ENCODE measurements around the gene MECR.
"Not testable (repeated sequence)": the region's sequence is repeated elsewhere in the genome, so short reads cannot be mapped to it uniquely, and the experiment has no call there.

Gene MECR

DNA sequence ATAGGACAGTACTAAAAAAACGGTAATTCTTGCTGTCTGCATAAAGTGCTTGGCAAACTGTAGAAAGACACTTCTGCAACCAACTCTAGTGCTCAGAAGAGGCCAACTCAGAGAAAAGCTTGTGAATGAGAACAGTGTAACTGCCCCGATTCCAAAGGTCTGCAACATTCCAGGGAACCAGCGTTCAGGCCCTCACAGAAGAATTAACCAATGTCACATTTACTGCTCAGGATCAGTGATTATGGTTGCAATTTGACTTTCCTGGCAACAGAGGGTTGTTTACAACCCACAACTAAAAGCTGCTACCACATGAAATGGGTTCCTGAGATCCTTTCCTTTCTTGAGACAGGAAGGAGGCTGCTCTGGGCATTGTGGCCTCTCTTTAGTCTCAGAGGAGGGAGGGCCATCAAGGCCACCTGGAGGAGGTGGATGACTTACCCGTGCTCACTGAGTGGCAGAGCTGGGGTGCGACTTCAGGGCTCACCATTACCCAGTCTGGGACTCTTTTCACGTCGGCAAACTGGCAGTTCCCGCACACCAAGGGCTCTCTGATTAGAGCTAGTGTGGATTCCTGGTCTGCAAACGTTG, 64.3 kb downstream of the MECR start:
- no peak for DNase-seq

- no peak for DNase-seq
These were observed 66.1 kb downstream of the MECR start for GRCh38 chr1:29164588-29164987.

DNA sequence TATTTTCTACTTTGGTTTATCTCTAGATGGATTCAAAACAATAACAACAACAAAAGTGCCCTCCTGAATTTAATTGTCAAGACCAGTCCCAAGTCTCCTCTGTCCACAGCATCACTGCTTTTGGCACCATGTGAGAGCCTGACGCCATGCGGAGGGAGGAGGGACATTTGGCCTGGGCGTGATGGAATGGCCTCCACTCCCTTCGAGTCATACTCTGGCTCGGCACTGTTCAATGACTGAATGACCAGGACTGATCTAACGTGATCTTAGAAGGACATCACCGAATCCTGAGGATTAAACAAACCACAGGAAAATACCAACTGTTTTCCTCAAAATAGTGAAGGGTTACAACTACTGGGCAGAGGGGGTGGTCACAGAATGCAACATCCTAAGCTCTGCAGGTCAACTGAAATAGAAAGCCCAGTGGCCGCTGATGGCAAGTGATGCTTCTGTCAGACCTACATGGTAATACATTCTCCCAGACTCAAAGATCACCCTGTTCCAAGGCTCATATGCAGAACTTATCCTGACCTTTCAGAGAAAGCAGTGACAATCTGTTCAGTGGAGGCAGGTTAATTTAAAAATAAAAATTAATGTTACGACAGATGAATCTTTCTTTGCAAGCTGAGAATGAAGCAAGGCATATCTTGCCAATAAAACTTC, 68.1 kb downstream of the MECR start:
- DNase-seq, result no peak

DNA sequence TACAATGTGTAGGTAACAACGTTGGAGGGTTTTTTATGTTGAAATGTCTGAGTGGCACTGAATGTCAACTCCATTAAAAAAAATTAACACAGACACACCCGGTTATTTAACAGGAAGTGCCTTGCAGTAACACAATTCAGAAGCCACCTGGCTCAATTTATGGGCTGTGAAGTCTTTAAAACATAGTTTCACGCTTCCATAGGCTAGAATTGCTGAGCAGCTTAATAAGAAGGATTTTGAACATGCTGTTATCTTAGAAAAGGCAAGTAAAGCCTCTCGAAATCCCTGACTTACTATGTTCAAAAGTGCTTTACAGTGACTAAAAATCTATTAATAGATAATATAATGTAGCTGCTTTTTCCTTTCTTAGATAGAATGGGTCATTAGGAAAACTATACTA, 68.7 kb downstream of the MECR start:
- no peak for DNase-seq

DNA sequence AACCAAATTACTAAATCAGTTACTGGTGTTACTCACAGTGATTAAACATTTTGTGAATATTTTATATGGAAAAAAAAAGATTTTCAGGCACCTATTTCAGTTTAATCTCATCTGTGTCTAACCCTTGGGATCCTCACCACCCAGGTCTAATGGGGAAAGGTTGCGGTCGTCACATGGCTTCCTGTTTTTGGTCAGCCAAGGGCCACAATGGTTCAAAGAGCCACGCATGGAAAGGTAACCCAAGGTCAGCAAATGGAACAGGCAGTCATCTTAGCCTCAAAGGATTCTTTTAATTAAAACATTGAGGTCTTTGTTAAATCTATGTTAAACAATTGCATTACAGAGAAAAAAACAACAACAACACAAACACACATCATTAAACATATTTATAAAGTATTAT, 71.0 kb downstream of the MECR start:
- no peak for DNase-seq

GRCh38 chr1:29157269-29157601, 73.5 kb downstream of the MECR start:
- no peak for DNase-seq

- DNase-seq, result no peak
These were observed 74.0 kb downstream of the MECR start for GRCh38 chr1:29156543-29157268.

- DNase-seq, result no peak
These were observed 78.5 kb downstream of the MECR start for GRCh38 chr1:29152046-29152805.

DNA sequence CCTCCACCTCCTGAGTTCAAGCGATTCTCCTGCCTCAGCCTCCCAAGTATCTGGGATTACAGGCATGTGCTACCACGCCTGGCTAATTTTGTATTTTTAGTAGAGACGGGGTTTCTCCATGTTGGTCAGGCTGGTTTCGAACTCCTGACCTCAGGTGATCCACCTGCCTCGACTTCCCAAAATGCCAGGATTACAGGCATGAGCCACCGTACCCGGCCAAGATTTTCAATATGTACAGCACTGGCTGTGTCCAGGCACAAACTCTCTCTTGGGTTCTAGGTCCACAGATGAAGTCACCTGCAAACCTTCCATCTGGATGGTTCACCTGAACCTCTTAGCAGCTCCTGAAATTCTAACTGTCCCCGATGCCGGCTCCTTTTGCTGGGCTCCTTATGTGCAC, 80.4 kb downstream of the MECR start:
- not testable (repeated sequence) for DNase-seq

GRCh38 chr1:29148656-29149491, 81.9 kb downstream of the MECR start:
- DNase-seq, result no peak

- DNase-seq, result no peak
These were observed 84.8 kb downstream of the MECR start for GRCh38 chr1:29145739-29146437.

DNA sequence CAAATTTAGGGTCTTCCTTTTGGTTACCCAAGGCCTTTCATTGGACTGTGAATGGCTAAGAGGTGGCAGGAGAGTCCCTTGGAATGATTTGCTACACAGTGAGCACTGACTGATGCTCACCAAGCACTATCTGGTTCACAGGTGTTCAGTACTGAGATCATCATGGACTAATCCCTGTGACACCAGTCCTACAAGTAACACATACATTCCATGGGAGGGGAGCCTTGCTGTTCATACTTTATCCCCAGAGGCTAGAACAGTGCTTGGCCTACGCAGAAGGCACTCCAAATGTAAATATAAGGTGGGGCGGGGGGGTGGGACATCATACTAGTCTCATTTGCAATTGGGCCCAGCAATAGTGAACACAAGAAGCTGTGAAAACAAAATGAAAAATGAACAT, 86.6 kb downstream of the MECR start:
- no peak for DNase-seq

GRCh38 chr1:29142714-29143113, 88.0 kb downstream of the MECR start:
- no peak for DNase-seq
